Endothelial cell (in vitro differentiated cells): Measurements from ENCODE around the gene PSME4. TPM values are rescaled to one million over a fixed set of nuclear protein-coding genes. Genes with fewer than 3 reads are reported as not detected.

Experiments
- DNase-seq: peaks from one replicate; pipeline ENCODE4 v3.0.0; 2021; ENCODE audit warnings: low spot score
- H3K27ac Mint-ChIP-seq: one replicate; pipeline ENCODE4 v1.8.0; 2021; ENCODE audit warnings: mixed read lengths, inconsistent platforms; ENCODE audit not compliant: unreplicated experiment
- H3K27me3 Mint-ChIP-seq: one replicate; pipeline ENCODE4 v1.8.0; 2021; ENCODE audit warnings: mild to moderate bottlenecking, moderate library complexity, mixed read lengths, inconsistent platforms; ENCODE audit not compliant: unreplicated experiment
- H3K36me3 Mint-ChIP-seq: one replicate; pipeline ENCODE4 v1.8.0; 2021; ENCODE audit warnings: mild to moderate bottlenecking, low read depth, mixed read lengths, inconsistent platforms; ENCODE audit not compliant: unreplicated experiment
- H3K4me1 Mint-ChIP-seq: one replicate; pipeline ENCODE4 v1.8.0; 2021; ENCODE audit warnings: mild to moderate bottlenecking, mixed read lengths, inconsistent platforms; ENCODE audit not compliant: unreplicated experiment
- H3K4me3 Mint-ChIP-seq: one replicate; pipeline ENCODE4 v1.8.0; 2021; ENCODE audit warnings: mild to moderate bottlenecking, mixed read lengths, inconsistent platforms; ENCODE audit not compliant: unreplicated experiment
- H3K9me3 Mint-ChIP-seq: one replicate; pipeline ENCODE4 v1.8.0; 2021; ENCODE audit warnings: mixed read lengths, inconsistent platforms; ENCODE audit not compliant: unreplicated experiment
- CTCF ChIP-seq: fragments of 200-600 bp; sonication (generic); IDR thresholded peaks from one replicate; pipeline ENCODE4 v1.5.0; 2021; ENCODE audit warnings: antibody characterized with exemption; ENCODE audit not compliant: unreplicated experiment
- microRNA-seq: library from miRNA; unstranded; fragments of <30 nt; microRNA quantifications from one replicate; pipeline ENCODE4, GENCODE V29; 2020; ENCODE audit not compliant: unreplicated experiment
- total RNA-seq: library from RNA; stranded (reverse); fragmentation: NEBNext Ultra II Directional; extraction: Animal tissue kit (Norgen Biotek cat#: 25700); gene quantifications from one replicate; pipeline ENCODE4 v1.2.1, GENCODE V29; 2021; ENCODE audit not compliant: unreplicated experiment

Gene PSME4
- total RNA-seq, 1 donor from 2014 or later, result 106 TPM

- H3K4me3 Mint-ChIP-seq, result no peak overlapping the region
- no peaks in the 10 kb centered on the region for H3K9me3 Mint-ChIP-seq
- H3K27ac Mint-ChIP-seq, result no peak overlapping the region
- H3K27me3 Mint-ChIP-seq, result no peaks in the 10 kb centered on the region
- no peaks in the 10 kb centered on the region for H3K4me1 Mint-ChIP-seq
- no peak for DNase-seq
- H3K36me3 Mint-ChIP-seq, result peaks cover 12% of the 10 kb centered on the region
- no peak for TF ChIP-seq CTCF
Measured at GRCh38 chr2:53818854-53819435, 151.8 kb downstream of the PSME4 start.

Small RNA genes within 50 kb of the gene (microRNA-seq; reads per million reads assigned to microRNA genes)
- 0.70 reads per million, percentile 2 among the genes with 10 or more reads in this experiment for gene MIR3682

Other genes starting within 250 kb of the PSME4 start
- 1.3 TPM for gene CHAC2, start 203.2 kb downstream of the PSME4 start, total RNA-seq
- 25.2 TPM for gene ASB3, start 184.0 kb downstream of the PSME4 start, total RNA-seq
- 31.0 TPM for gene ERLEC1, start 183.9 kb downstream of the PSME4 start, total RNA-seq
- 5.1 TPM for gene GPR75, start 111.0 kb downstream of the PSME4 start, total RNA-seq
- 7.0 TPM for gene ACYP2, start 144.6 kb upstream of the PSME4 start, total RNA-seq